Kidney (tissue), 14 donors: ENCODE data around the gene HECW1. TPM values are rescaled to one million over a fixed set of nuclear protein-coding genes. Genes with fewer than 3 reads are reported as not detected.
"Not testable (repeated sequence)": the region's sequence is repeated elsewhere in the genome, so short reads cannot be mapped to it uniquely, and the experiment has no call there.

Experiments
- DNase-seq, 5 donors: peaks; one replicate each; pipeline ENCODE4 v3.0.0-alpha.2; 2013 to 2020
- FAIRE-seq: peaks from 2 replicates; lab custom pipeline; 2012; peaks lifted over from hg19 to GRCh38; lab: Jason Lieb, UNC
- H3K27ac ChIP-seq, 2 donors: one replicate each; pipeline ENCODE4 v1.7.0; 2013; ENCODE audit warnings: low read depth in 2 of 2, low read length in 2 of 2, inconsistent platforms in 1 of 2
- H3K27me3 ChIP-seq: one replicate; pipeline ENCODE4 v1.7.1; 2013; ENCODE audit warnings: low read length, inconsistent platforms; ENCODE audit not compliant: control insufficient read depth, insufficient read depth
- H3K36me3 ChIP-seq, 3 donors: one replicate each; pipeline versions ENCODE4 v1.7.0 to v1.7.1; 2013; ENCODE audit warnings: low read length in 3 of 3, control low read depth in 1 of 3, inconsistent platforms in 1 of 3; ENCODE audit not compliant: insufficient read depth in 3 of 3, control insufficient read depth in 2 of 3
- H3K4me1 ChIP-seq, 3 donors: one replicate each; pipeline versions ENCODE4 v1.7.0 to v1.7.1; 2013; ENCODE audit warnings: low read length in 3 of 3, inconsistent platforms in 1 of 3, low read depth in 1 of 3; ENCODE audit not compliant: control insufficient read depth in 2 of 3, insufficient read depth in 2 of 3
- H3K4me3 ChIP-seq, 3 donors: one replicate each; pipeline versions ENCODE4 v1.7.0 to v1.8.1; 2013; ENCODE audit warnings: low read length in 3 of 3, control low read depth in 1 of 3, inconsistent platforms in 1 of 3
- H3K9ac ChIP-seq, 3 donors: one replicate each; pipeline versions ENCODE4 v1.7.0 to v1.7.1; 2013; ENCODE audit warnings: low read length in 3 of 3, control low read depth in 1 of 3, inconsistent platforms in 1 of 3
- H3K9me3 ChIP-seq, 3 donors: one replicate each; pipeline versions ENCODE4 v1.7.0 to v1.7.1; 2013; ENCODE audit warnings: low read length in 3 of 3, control low read depth in 1 of 3, inconsistent platforms in 1 of 3; ENCODE audit not compliant: control insufficient read depth in 2 of 3, insufficient read depth in 1 of 3
- CTCF ChIP-seq: IDR thresholded peaks from 3 replicates; pipeline ENCODE4 v1.5.1; 2012; ENCODE audit warnings: mild to moderate bottlenecking, moderate library complexity, borderline replicate concordance; ENCODE audit not compliant: insufficient read depth; ENCODE audit errors: extremely low read depth
- intact Hi-C: fragments of 100-400 bp; cut with DNase I; formaldehyde crosslinking; loops from one replicate; pipeline ENCODE4 v1.11.1; 2022
- polyA plus RNA-seq: library from polyadenylated mRNA; stranded (reverse); fragments of 350-450 nt; fragmentation: Illumina TruSeq; extraction: RNeasy Lipid Tissue Mini Kit (QIAGEN cat#74804); gene quantifications from one replicate; pipeline ENCODE4 v1.2.3, GENCODE V29; 2014; ENCODE audit warnings: low read depth, low replicate concordance; ENCODE audit not compliant: insufficient read depth
- total RNA-seq: library from RNA; stranded (reverse); fragmentation: NEBNext Ultra II Directional; extraction: Animal tissue kit (Norgen Biotek cat#: 25700); gene quantifications from one replicate; pipeline ENCODE4 v1.2.1, GENCODE V29; 2021
- donor health status: control.
- donor health status: control.
- donor health status: control.
- donor health status: control.
- donor health status: control.
- donor health status: DM: yes; HTN: yes; CAD: no.
- donor health status: Normal renal cell carcinoma (clear cell type).

The HECW1 gene
- total and polyA plus RNA-seq, 2 donors from 2014 or later, result 0.50 to 7.5 TPM

- Histone ChIP-seq H3K9ac (no peak overlapping the region), H3K9me3 (no peaks in the 10 kb centered on the region), H3K4me1 (no peaks in the 10 kb centered on the region), H3K36me3 (no peaks in the 10 kb centered on the region), H3K4me3 (no peak overlapping the region), H3K27me3 (no peaks in the 10 kb centered on the region), H3K27ac (no peak overlapping the region)
- TF ChIP-seq CTCF, result no peak
- DNase-seq, result no peak
- no peak for FAIRE-seq
- intact Hi-C loops, result no loop called here
Measured at GRCh38 chr7:43569424-43569823, 457.0 kb downstream of the HECW1 start.

GRCh38 chr7:43570688-43571365 is 458.4 kb downstream of the HECW1 start:
- DNase-seq (no peak), FAIRE-seq (no peak)
- no peak for TF ChIP-seq CTCF
- no peak overlapping the region for H3K9ac ChIP-seq
- no peaks in the 10 kb centered on the region for H3K36me3 ChIP-seq
- H3K9me3 ChIP-seq, result no peaks in the 10 kb centered on the region
- no peak overlapping the region for H3K4me3 ChIP-seq
- H3K27ac ChIP-seq, result no peak overlapping the region
- intact Hi-C loops, result no loop called here
- H3K4me1 ChIP-seq, result no peaks in the 10 kb centered on the region
- no peaks in the 10 kb centered on the region for H3K27me3 ChIP-seq

- H3K4me3 ChIP-seq, result no peak overlapping the region
- H3K9ac ChIP-seq, result no peak overlapping the region
- FAIRE-seq (no peak), DNase-seq (no peak)
- no peak overlapping the region for H3K27ac ChIP-seq
- intact Hi-C loops, result no loop called here
- H3K27me3 ChIP-seq, result no peaks in the 10 kb centered on the region
- no peaks in the 10 kb centered on the region for H3K4me1 ChIP-seq
- H3K9me3 ChIP-seq, result no peaks in the 10 kb centered on the region
- TF ChIP-seq CTCF, result no peak
- no peaks in the 10 kb centered on the region for H3K36me3 ChIP-seq
Measured at GRCh38 chr7:43572516-43573049, 460.1 kb downstream of the HECW1 start.

- H3K27ac ChIP-seq, H3K4me1 ChIP-seq, intact Hi-C loops, H3K36me3 ChIP-seq, H3K9me3 ChIP-seq, FAIRE-seq, H3K27me3 ChIP-seq, H3K4me3 ChIP-seq, DNase-seq, H3K9ac ChIP-seq: not testable (repeated sequence)
Measured at GRCh38 chr7:43573832-43574231, 461.4 kb downstream of the HECW1 start.
